ENCODE data around the gene MYCL. TPM values are rescaled to one million over a fixed set of nuclear protein-coding genes. Genes with fewer than 3 reads are reported as not detected.
"Not testable (repeated sequence)": the region's sequence is repeated elsewhere in the genome, so short reads cannot be mapped to it uniquely, and the experiment has no call there.

Gene MYCL
- total and polyA plus RNA-seq, 9 donors: 1.7 to 8.4 (median 3.2) TPM

GRCh38 chr1:39890273-39890672 is 11.4 kb downstream of the MYCL start:
- no peak overlapping the region for H3K27ac ChIP-seq (ENCODE audit: low read length)

GRCh38 chr1:39886757-39887231 is 14.9 kb downstream of the MYCL start:
- WGBS (ENCODE audit: insufficient coverage): no CpG with 5 or more reads among the region's 2 CpGs
- no peaks in the 10 kb centered on the region for H3K36me3 ChIP-seq (ENCODE audit: control insufficient read depth, insufficient read depth, low read length)
- no peaks in the 10 kb centered on the region for H3K9me3 ChIP-seq (replicated peaks; ENCODE audit: control insufficient read depth, low read depth, low read length)
- DNase-seq: peak; percentile 25
- peaks cover 8% of the 10 kb centered on the region for H3K4me1 ChIP-seq (ENCODE audit: control insufficient read depth, insufficient read depth, low read length)
- no peak overlapping the region for H3K27ac ChIP-seq (ENCODE audit: low read length)
- H3K27me3 ChIP-seq (ENCODE audit: control insufficient read depth, insufficient read depth, low read length): peaks cover 3% of the 10 kb centered on the region
- H3K4me3 ChIP-seq (ENCODE audit: low read length): no peak overlapping the region

More at GRCh38 chr1:39890273-39890672, 11.4 kb downstream of the MYCL start:
- H3K4me1 ChIP-seq (ENCODE audit: control insufficient read depth, insufficient read depth, low read length): peaks cover 12% of the 10 kb centered on the region
- H3K36me3 ChIP-seq (ENCODE audit: control insufficient read depth, insufficient read depth, low read length): no peaks in the 10 kb centered on the region
- peak; percentile 27 for DNase-seq
- H3K4me3 ChIP-seq (ENCODE audit: low read length): no peak overlapping the region
- H3K27me3 ChIP-seq (ENCODE audit: control insufficient read depth, insufficient read depth, low read length): peaks cover 3% of the 10 kb centered on the region
- H3K9me3 ChIP-seq (replicated peaks; ENCODE audit: control insufficient read depth, low read depth, low read length): no peaks in the 10 kb centered on the region

GRCh38 chr1:39885516-39885915 is 16.2 kb downstream of the MYCL start:
- H3K9me3 ChIP-seq (replicated peaks; ENCODE audit: control insufficient read depth, low read depth, low read length): no peaks in the 10 kb centered on the region
- H3K27me3 ChIP-seq (ENCODE audit: control insufficient read depth, insufficient read depth, low read length): no peaks in the 10 kb centered on the region
- no peak overlapping the region for H3K4me3 ChIP-seq (ENCODE audit: low read length)
- peaks cover 8% of the 10 kb centered on the region for H3K4me1 ChIP-seq (ENCODE audit: control insufficient read depth, insufficient read depth, low read length)
- no peak overlapping the region for H3K27ac ChIP-seq (ENCODE audit: low read length)
- H3K36me3 ChIP-seq (ENCODE audit: control insufficient read depth, insufficient read depth, low read length): no peaks in the 10 kb centered on the region
- no peak for DNase-seq
- no CpG with 5 or more reads among the region's 5 CpGs for WGBS (ENCODE audit: insufficient coverage)

GRCh38 chr1:39882152-39882551 is 19.6 kb downstream of the MYCL start:
- no peaks in the 10 kb centered on the region for H3K36me3 ChIP-seq (ENCODE audit: control insufficient read depth, insufficient read depth, low read length)
- H3K4me1 ChIP-seq (ENCODE audit: control insufficient read depth, insufficient read depth, low read length): peaks cover 8% of the 10 kb centered on the region
- H3K4me3 ChIP-seq (ENCODE audit: low read length): peak overlapping the region; percentile 100
- no peak for DNase-seq
- no peaks in the 10 kb centered on the region for H3K27me3 ChIP-seq (ENCODE audit: control insufficient read depth, insufficient read depth, low read length)
- 80% methylated on average over 2 of the region's 2 CpGs for WGBS (ENCODE audit: insufficient coverage)
- no peaks in the 10 kb centered on the region for H3K9me3 ChIP-seq (replicated peaks; ENCODE audit: control insufficient read depth, low read depth, low read length)
- no peak overlapping the region for H3K27ac ChIP-seq (ENCODE audit: low read length)

GRCh38 chr1:39877980-39878956 is 23.4 kb downstream of the MYCL start:
- no peak for DNase-seq
- peaks cover 8% of the 10 kb centered on the region for H3K4me1 ChIP-seq (ENCODE audit: control insufficient read depth, insufficient read depth, low read length)
- H3K27me3 ChIP-seq (ENCODE audit: control insufficient read depth, insufficient read depth, low read length): no peaks in the 10 kb centered on the region
- H3K4me3 ChIP-seq (ENCODE audit: low read length): no peak overlapping the region
- H3K36me3 ChIP-seq (ENCODE audit: control insufficient read depth, insufficient read depth, low read length): no peaks in the 10 kb centered on the region
- 86% methylated on average over 1 of the region's 2 CpGs for WGBS (ENCODE audit: insufficient coverage)
- no peaks in the 10 kb centered on the region for H3K9me3 ChIP-seq (replicated peaks; ENCODE audit: control insufficient read depth, low read depth, low read length)
- no peak overlapping the region for H3K27ac ChIP-seq (ENCODE audit: low read length)

- no peak overlapping the region for H3K27ac ChIP-seq (ENCODE audit: low read length)
- H3K4me1 ChIP-seq (ENCODE audit: control insufficient read depth, insufficient read depth, low read length): peaks cover 4% of the 10 kb centered on the region
- WGBS (ENCODE audit: insufficient coverage): 100% methylated on average over 1 of the region's 5 CpGs
These were observed 24.4 kb downstream of the MYCL start for GRCh38 chr1:39877231-39877778.

GRCh38 chr1:39876144-39876543 is 25.6 kb downstream of the MYCL start:
- Histone ChIP-seq H3K4me1 (ENCODE audit: control insufficient read depth, insufficient read depth, low read length) (no peaks in the 10 kb centered on the region), H3K9me3 (replicated peaks; ENCODE audit: control insufficient read depth, low read depth, low read length) (no peaks in the 10 kb centered on the region), H3K4me3 (ENCODE audit: low read length) (no peak overlapping the region), H3K27ac (ENCODE audit: low read length) (no peak overlapping the region), H3K27me3 (ENCODE audit: control insufficient read depth, insufficient read depth, low read length) (no peaks in the 10 kb centered on the region), H3K36me3 (ENCODE audit: control insufficient read depth, insufficient read depth, low read length) (no peaks in the 10 kb centered on the region)
- peak; percentile 13 for DNase-seq

More at GRCh38 chr1:39877231-39877778, 24.4 kb downstream of the MYCL start:
- no peak overlapping the region for H3K4me3 ChIP-seq (ENCODE audit: low read length)
- no peak for DNase-seq
- H3K36me3 ChIP-seq (ENCODE audit: control insufficient read depth, insufficient read depth, low read length): no peaks in the 10 kb centered on the region
- no peaks in the 10 kb centered on the region for H3K9me3 ChIP-seq (replicated peaks; ENCODE audit: control insufficient read depth, low read depth, low read length)
- no peaks in the 10 kb centered on the region for H3K27me3 ChIP-seq (ENCODE audit: control insufficient read depth, insufficient read depth, low read length)

- Histone ChIP-seq H3K27ac (ENCODE audit: low read length) (no peak overlapping the region), H3K36me3 (ENCODE audit: control insufficient read depth, insufficient read depth, low read length) (no peaks in the 10 kb centered on the region), H3K9me3 (replicated peaks; ENCODE audit: control insufficient read depth, low read depth, low read length) (no peaks in the 10 kb centered on the region), H3K4me3 (ENCODE audit: low read length) (no peak overlapping the region), H3K27me3 (ENCODE audit: control insufficient read depth, insufficient read depth, low read length) (no peaks in the 10 kb centered on the region), H3K4me1 (ENCODE audit: control insufficient read depth, insufficient read depth, low read length) (no peaks in the 10 kb centered on the region)
- no CpG with 5 or more reads among the region's 1 CpG for WGBS (ENCODE audit: insufficient coverage)
- DNase-seq: no peak
These were observed 29.0 kb downstream of the MYCL start for GRCh38 chr1:39872698-39873097.

- H3K27ac ChIP-seq (ENCODE audit: low read length): no peak overlapping the region
- H3K4me3 ChIP-seq (ENCODE audit: low read length): no peak overlapping the region
- no peaks in the 10 kb centered on the region for H3K4me1 ChIP-seq (ENCODE audit: control insufficient read depth, insufficient read depth, low read length)
- H3K27me3 ChIP-seq (ENCODE audit: control insufficient read depth, insufficient read depth, low read length): no peaks in the 10 kb centered on the region
- DNase-seq: no peak
- no peaks in the 10 kb centered on the region for H3K36me3 ChIP-seq (ENCODE audit: control insufficient read depth, insufficient read depth, low read length)
- no peaks in the 10 kb centered on the region for H3K9me3 ChIP-seq (replicated peaks; ENCODE audit: control insufficient read depth, low read depth, low read length)
These were observed 29.9 kb downstream of the MYCL start for GRCh38 chr1:39871796-39872195.

GRCh38 chr1:39871043-39871442 is 30.7 kb downstream of the MYCL start:
- not testable (repeated sequence) for H3K4me3 ChIP-seq (ENCODE audit: low read length); H3K36me3 ChIP-seq (ENCODE audit: control insufficient read depth, insufficient read depth, low read length); H3K4me1 ChIP-seq (ENCODE audit: control insufficient read depth, insufficient read depth, low read length); H3K27me3 ChIP-seq (ENCODE audit: control insufficient read depth, insufficient read depth, low read length); DNase-seq; H3K9me3 ChIP-seq (replicated peaks; ENCODE audit: control insufficient read depth, low read depth, low read length); H3K27ac ChIP-seq (ENCODE audit: low read length)
- 100% methylated on average over 12 of the region's 12 CpGs for WGBS (ENCODE audit: insufficient coverage)

Data from muscle of leg (tissue), 11 donors.